Endometrial microvascular endothelial cells (primary cell): ENCODE data around the gene PEX10. TPM values are rescaled to one million over a fixed set of nuclear protein-coding genes. Genes with fewer than 3 reads are reported as not detected.
"Not testable (repeated sequence)": the region's sequence is repeated elsewhere in the genome, so short reads cannot be mapped to it uniquely, and the experiment has no call there.

ENCODE experiments used
- in situ Hi-C: cut with HindIII; loops from 2 replicates; pipeline ENCODE4 v1.10.0; 2017; ENCODE audit warnings: low sequenced_read_pairs, low pct_unique_long_range_greater_than_20kb; ENCODE audit errors: inconsistent ontology term
- total RNA-seq: library from RNA; depleted of rRNA; stranded (reverse); fragments of >200 nt; gene quantifications from one replicate; pipeline ENCODE4 v1.2.3, GENCODE V29; 2015; ENCODE audit errors: inconsistent ontology term

Gene PEX10
- 38.6 TPM for total RNA-seq

- in situ Hi-C loops = no loop called here
These were observed at the start of gene PEX10 for GRCh38 chr1:2412395-2412772. TSS of gene PEX10 (minus strand) at chr1:2412564. CDS start at chr1:2412502, 62 bp downstream.

- in situ Hi-C loops = no loop called here
These were observed 48.8 kb upstream of the PEX10 start for GRCh38 chr1:2460996-2461751.

- in situ Hi-C loops = no loop called here
These were observed 47.8 kb upstream of the PEX10 start for GRCh38 chr1:2460203-2460602.

GRCh38 chr1:2459757-2460156, 47.4 kb upstream of the PEX10 start:
- in situ Hi-C loops = no loop called here

GRCh38 chr1:2459102-2459753, 46.9 kb upstream of the PEX10 start:
- in situ Hi-C loops = not testable (repeated sequence)

- in situ Hi-C loops = no loop called here
These were observed 46.3 kb upstream of the PEX10 start for GRCh38 chr1:2458687-2459086.

- in situ Hi-C loops = no loop called here
These were observed 45.1 kb upstream of the PEX10 start for GRCh38 chr1:2457444-2457843.

GRCh38 chr1:2455757-2456156, 43.4 kb upstream of the PEX10 start:
- in situ Hi-C loops = no loop called here

- in situ Hi-C loops = no loop called here
These were observed 41.9 kb upstream of the PEX10 start for GRCh38 chr1:2454227-2454626.

GRCh38 chr1:2452932-2453315, 40.6 kb upstream of the PEX10 start:
- in situ Hi-C loops = no loop called here

- in situ Hi-C loops = no loop called here
These were observed 40.0 kb upstream of the PEX10 start for GRCh38 chr1:2452201-2452931.

- in situ Hi-C loops = no loop called here
These were observed 39.4 kb upstream of the PEX10 start for GRCh38 chr1:2451741-2452140.

- in situ Hi-C loops = no loop called here
These were observed 37.5 kb upstream of the PEX10 start for GRCh38 chr1:2449636-2450454.

GRCh38 chr1:2448098-2448445, 35.7 kb upstream of the PEX10 start:
- in situ Hi-C loops = no loop called here

- in situ Hi-C loops = no loop called here
These were observed 35.1 kb upstream of the PEX10 start for GRCh38 chr1:2447276-2448097.

GRCh38 chr1:2446861-2447260, 34.5 kb upstream of the PEX10 start:
- in situ Hi-C loops = no loop called here

GRCh38 chr1:2446394-2446793, 34.0 kb upstream of the PEX10 start:
- in situ Hi-C loops = no loop called here

GRCh38 chr1:2445823-2446215, 33.5 kb upstream of the PEX10 start:
- in situ Hi-C loops = no loop called here
